GM10248 (cell line): ENCODE results near the gene MYH2.

Experiments used
- CTCF ChIA-PET: fragments of 300-600 bp; sonication (Branson Sonifier 250); formaldehyde crosslinking; extraction: SDS; loops from one replicate; lab custom pipeline; 2021; ENCODE audit warnings: antibody characterized with exemption; lab: Yijun Ruan, JAX
- POLR2A ChIA-PET: fragments of 350-650 bp; sonication (Branson Sonifier 250); formaldehyde crosslinking; extraction: SDS; loops from one replicate; lab custom pipeline; 2020; ENCODE audit warnings: antibody characterized with exemption; lab: Yijun Ruan, JAX
- DNase-seq: peaks from one replicate; pipeline ENCODE4 v3.0.0; 2012; ENCODE audit errors: extremely low spot score
- CTCF ChIP-seq: IDR thresholded peaks from 2 replicates; pipeline ENCODE4 v1.5.1; 2012; ENCODE audit warnings: mild to moderate bottlenecking, low read depth; ENCODE audit errors: extremely low read depth, missing control alignments, control extremely low read depth

MYH2 gene

GRCh38 chr17:10549096-10549842 is at the start of gene MYH2:
MYH2 (minus strand) TSS chr17:10549658; CDS start chr17:10547920, 1,738 bp downstream.
- no peak for DNase-seq
- ChIA-PET POLR2A (no interaction called here), CTCF (no interaction called here)
- TF ChIP-seq CTCF, result no peak

GRCh38 chr17:10598621-10599020 is 49.2 kb upstream of the MYH2 start:
- TF ChIP-seq CTCF, result no peak
- ChIA-PET CTCF (interaction anchor here (1.5 to 8.5 kb wide), 2 partner anchors 18 to 48 kb away, joined by 3 to 85 read pairs; no protein-coding TSS in a partner anchor), POLR2A (no interaction called here)
- no peak for DNase-seq

- CTCF ChIA-PET, result interaction anchor here (2.0 kb wide), 1 partner anchor 25 kb away, joined by 8 read pairs; no protein-coding TSS in a partner anchor
- POLR2A ChIA-PET, result no interaction called here
- no peak for DNase-seq
- no peak for TF ChIP-seq CTCF
Measured at GRCh38 chr17:10589553-10590145, 40.2 kb upstream of the MYH2 start.

GRCh38 chr17:10585529-10585928 is 36.1 kb upstream of the MYH2 start:
- no peak for DNase-seq
- POLR2A ChIA-PET, result no interaction called here
- CTCF ChIA-PET, result no interaction called here
- no peak for TF ChIP-seq CTCF

- DNase-seq, result no peak
- ChIA-PET CTCF (interaction anchor here (1.1 to 1.5 kb wide), 2 partner anchors 32 to 35 kb away, joined by 3 to 5 read pairs; no protein-coding TSS in a partner anchor), POLR2A (no interaction called here)
- TF ChIP-seq CTCF, result no peak
Measured at GRCh38 chr17:10583834-10584233, 34.4 kb upstream of the MYH2 start.

GRCh38 chr17:10579270-10579669 is 29.8 kb upstream of the MYH2 start:
- CTCF ChIA-PET, result interaction anchor here (1.0 to 2.9 kb wide), 2 partner anchors 11 to 38 kb away, joined by 4 to 12 read pairs; no protein-coding TSS in a partner anchor
- TF ChIP-seq CTCF, result no peak
- no peak for DNase-seq
- POLR2A ChIA-PET, result no interaction called here
